ENCODE data around the gene RDM1.

GRCh38 chr17:35968520-35969054, 38.0 kb upstream of the RDM1 start:
- TF ChIP-seq, protein P1, sequence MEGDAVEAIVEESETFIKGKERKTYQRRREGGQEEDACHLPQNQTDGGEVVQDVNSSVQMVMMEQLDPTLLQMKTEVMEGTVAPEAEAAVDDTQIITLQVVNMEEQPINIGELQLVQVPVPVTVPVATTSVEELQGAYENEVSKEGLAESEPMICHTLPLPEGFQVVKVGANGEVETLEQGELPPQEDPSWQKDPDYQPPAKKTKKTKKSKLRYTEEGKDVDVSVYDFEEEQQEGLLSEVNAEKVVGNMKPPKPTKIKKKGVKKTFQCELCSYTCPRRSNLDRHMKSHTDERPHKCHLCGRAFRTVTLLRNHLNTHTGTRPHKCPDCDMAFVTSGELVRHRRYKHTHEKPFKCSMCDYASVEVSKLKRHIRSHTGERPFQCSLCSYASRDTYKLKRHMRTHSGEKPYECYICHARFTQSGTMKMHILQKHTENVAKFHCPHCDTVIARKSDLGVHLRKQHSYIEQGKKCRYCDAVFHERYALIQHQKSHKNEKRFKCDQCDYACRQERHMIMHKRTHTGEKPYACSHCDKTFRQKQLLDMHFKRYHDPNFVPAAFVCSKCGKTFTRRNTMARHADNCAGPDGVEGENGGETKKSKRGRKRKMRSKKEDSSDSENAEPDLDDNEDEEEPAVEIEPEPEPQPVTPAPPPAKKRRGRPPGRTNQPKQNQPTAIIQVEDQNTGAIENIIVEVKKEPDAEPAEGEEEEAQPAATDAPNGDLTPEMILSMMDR (IDR thresholded peaks at IDR 0.05): no peak
- TF ChIP-seq POLR2A (IDR thresholded peaks at IDR 0.05) (no peak), EP300 (IDR thresholded peaks at IDR 0.05) (no peak)
